GM18868 (cell line): Measurements from ENCODE around the gene SLC35F3.
"Not testable (repeated sequence)": the region's sequence is repeated elsewhere in the genome, so short reads cannot be mapped to it uniquely, and the experiment has no call there.

ENCODE experiments used
- ATAC-seq: cut with Tn5 transposase; IDR thresholded peaks from one replicate; pipeline ENCODE4 v1.9.1; 2021; ENCODE audit warnings: mild to moderate bottlenecking, moderate library complexity; ENCODE audit not compliant: unreplicated experiment

The SLC35F3 gene

GRCh38 chr1:234175363-234175762, 270.9 kb downstream of the SLC35F3 start:
- no peak for ATAC-seq

- no peak for ATAC-seq
These were observed 271.5 kb downstream of the SLC35F3 start for GRCh38 chr1:234176000-234176399.

- not testable (repeated sequence) for ATAC-seq
These were observed 272.4 kb downstream of the SLC35F3 start for GRCh38 chr1:234176847-234177246.

GRCh38 chr1:234185438-234185837, 281.0 kb downstream of the SLC35F3 start:
- no peak for ATAC-seq

- peak; percentile 94 for ATAC-seq
These were observed 281.7 kb downstream of the SLC35F3 start for GRCh38 chr1:234186037-234186688.

DNA sequence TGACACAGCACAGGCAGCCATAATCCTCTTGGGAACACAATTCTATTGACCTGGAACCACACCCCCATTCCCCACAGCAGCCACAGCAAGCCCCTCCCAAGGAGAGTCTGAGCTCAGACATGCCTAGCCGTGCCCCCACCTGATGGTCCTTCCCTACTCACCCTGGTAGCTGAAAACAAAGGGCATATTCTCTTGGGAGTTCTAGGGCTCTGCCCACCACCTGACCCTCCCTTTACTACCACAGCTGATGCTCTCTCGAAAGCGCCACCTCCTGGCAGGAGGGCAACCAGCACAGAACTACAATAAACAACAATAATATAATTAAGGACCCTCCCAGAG, 283.9 kb downstream of the SLC35F3 start:
- no peak for ATAC-seq

DNA sequence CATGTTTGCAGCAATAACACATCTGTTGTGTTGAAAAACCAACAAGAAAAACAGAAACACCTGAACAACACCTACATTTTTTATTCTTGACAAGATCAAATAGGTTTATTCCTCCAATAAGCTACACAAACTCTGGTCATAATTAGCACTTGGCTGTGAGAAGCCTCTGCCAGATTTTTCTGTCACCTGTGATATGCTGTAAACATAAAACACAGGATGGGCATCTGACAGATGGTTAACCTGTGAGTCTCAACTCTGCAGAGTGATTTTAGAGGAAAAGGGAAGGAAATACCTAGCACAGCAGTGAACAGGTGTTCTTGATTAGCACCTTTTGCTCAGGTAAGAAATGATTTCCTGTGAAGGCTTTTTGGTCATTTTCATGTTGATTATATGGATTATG, 293.4 kb downstream of the SLC35F3 start:
- no peak for ATAC-seq

DNA sequence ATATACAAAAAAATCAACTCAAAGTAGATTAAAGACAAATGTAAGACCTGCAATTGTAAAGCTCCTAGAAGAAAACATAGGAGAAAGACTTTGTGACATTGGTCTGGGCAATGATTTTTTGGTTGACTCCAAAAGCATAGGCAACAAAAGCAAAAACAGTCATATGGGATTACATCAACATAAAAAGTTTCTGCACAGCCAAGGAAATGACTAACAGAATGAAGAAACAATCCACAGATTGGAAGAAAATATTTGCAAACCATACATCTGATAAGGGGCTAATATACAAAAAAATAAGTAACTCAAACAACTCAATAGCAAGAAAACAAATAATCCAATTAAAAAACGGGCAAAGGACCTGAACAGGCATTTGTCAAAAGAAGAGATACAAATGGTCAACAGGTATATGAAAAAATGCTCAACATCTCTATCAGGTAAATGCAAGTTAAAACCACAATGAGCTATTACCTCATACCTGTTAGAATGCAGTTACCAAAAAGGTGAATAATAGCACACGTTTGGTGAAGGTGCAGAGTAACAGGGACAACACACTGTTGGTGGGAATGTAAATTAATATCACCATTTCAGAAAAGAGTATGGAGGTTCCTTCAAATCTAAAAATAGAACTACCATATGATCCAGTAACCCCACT, 295.1 kb downstream of the SLC35F3 start:
- ATAC-seq = no peak

DNA sequence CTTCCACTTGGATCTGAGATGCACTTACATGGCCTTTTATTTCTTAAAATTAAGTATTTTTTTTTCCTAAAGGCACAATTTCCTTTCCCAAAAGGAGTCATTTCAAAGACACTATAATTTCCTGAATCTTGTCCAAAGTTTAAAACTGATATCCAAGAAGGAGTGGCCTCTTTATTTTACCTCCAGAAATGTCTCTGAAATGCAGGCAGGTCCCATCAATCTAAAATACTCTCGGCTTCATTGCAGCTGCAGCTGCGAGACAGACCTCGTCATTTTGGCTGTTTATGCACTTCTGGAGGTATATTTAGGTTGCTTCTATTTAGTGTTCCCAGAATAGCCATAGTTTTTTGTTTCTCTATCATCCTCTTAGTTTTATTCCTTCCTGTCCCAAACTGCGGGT, 296.1 kb downstream of the SLC35F3 start:
- no peak for ATAC-seq

GRCh38 chr1:234201600-234201999, 297.1 kb downstream of the SLC35F3 start:
- no peak for ATAC-seq

DNA sequence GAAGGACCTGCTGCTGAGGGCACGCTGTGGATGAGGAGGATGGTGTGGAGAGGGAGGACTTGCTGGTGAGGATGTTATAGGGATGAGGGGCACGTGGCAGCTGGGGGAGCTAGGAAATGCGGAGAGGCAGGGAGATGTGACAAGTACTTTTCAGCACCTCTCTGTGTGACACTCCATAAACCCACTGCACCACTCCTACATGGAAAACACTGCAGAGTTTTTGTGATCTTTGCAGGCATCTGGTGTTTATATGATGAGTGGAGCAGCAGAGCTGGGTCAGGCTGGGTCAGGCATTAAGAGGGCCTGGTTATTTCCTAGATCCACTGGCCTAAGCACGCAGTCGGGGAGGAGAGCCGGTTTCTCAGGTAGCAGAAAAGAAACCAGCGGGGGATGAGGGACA, 301.5 kb downstream of the SLC35F3 start:
- no peak for ATAC-seq

DNA sequence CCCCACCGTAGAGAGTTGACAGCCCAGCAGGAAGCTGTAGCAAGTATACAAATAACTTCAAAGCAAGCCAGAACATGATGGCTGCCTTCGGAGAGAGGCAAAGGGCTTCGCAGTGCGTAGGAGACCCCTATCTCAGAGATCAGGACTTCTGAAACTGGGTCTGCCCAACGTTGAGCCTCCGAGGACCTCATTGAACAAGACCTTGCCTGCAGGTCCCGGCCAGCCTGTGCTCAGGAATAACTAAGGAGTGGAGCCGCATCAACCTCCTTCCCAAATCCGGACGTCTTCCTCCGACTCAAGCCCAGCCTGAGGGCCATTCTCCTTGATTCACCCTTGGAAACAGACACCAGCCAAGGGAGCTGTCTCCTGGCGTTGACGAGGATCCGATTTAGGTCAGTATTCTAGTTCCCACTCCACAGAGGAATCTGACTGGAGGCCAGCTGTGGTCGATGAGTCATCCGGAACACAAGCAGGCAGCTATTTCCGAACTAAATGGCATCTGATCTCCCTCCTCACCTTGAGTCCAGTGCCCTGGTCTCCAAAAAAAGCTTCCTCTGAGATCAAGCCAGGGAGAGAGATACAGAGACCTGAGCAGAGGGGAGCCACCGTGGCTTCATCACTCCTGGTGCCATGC, 302.3 kb downstream of the SLC35F3 start:
- ATAC-seq = no peak

DNA sequence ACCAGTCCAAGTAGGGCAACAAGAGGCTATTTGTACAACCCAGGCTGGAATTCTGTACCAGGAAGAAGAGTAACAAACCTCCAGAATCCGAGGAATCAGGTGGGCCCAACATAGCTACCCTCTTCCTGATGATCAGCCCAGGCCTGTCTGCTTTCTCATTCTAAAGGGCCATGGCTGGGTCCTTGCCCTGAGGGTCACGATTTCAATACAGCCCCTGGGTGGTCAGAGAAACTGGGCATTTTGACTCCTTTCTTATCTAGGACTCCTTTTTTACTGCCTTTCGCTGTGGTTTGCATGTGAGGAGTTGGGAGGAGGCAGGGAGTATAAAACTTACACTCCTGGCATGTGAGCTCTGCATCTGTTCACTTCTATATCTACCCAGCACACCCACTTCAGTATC, 303.9 kb downstream of the SLC35F3 start:
- ATAC-seq = no peak

GRCh38 chr1:234208791-234209190, 304.3 kb downstream of the SLC35F3 start:
- ATAC-seq = no peak

DNA sequence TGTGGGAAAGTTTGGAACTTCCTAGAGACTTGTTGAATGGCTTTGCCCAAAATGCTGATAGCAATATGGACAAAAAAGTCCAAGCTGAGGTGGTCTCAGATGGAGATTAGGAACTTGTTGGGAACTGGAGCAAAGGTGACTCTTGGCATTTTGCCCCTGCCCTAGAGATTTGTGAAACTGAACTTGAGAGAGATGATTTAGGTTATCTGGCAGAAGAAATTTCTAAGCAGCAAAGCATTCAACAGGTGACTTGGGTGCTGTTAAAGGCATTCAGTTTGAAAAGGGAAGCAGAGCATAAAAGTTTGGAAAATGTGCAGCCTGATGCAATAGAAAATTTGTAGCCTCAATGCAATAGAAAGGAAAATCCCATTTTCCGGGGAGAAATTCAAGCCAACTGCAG, 306.0 kb downstream of the SLC35F3 start:
- ATAC-seq = not testable (repeated sequence)

DNA sequence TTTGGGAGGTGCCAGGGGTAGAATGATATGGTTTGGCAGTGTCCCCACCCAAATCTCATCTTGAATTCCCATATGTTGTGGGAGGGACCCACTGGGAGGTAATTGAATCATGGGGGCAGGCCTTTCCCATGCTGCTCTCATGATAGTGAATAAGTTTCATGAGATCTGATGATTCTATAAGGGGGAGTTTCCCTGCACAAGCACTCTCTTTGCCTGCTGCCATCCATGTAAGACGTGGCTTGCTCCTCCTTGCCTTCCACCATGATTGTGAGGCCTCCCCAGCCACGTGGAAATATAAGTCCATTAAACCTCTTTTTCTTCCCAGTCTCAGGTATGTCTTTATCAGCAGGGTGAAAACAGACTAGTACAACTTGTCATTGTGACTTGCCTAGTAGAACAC, 307.4 kb downstream of the SLC35F3 start:
- not testable (repeated sequence) for ATAC-seq

GRCh38 chr1:234212764-234213657, 308.5 kb downstream of the SLC35F3 start:
- peak; percentile 43 for ATAC-seq

DNA sequence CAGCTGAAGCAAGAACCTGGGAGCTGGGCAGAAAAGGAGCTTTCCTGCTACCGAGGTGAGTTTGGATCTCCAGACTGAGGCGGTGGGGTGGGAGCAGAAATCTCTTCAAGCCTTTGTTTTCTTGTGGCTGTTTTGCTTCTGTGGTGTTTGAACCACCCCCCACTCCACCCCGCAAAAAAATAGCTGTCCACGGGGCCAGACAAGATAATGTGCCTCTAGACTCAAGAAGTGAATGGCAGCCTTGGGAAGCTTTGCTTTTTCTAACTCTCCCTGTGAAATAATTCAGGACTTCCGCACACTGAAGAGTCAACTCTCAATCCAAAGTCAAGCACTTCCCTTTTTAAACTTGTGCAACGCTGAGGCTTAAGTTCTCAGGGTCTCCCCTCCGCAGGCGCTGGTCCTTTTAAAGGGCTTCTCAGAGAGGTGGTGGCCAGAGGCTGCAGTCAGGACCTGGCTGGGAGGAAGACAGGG, 309.2 kb downstream of the SLC35F3 start:
- ATAC-seq = no peak

GRCh38 chr1:234214129-234214910, 309.8 kb downstream of the SLC35F3 start:
- ATAC-seq = peak; percentile 40
